ENCODE data around the gene CLEC4C.

- TF ChIP-seq EP300 (IDR thresholded peaks at IDR 0.05; ENCODE audit: low read depth) (no peak), POLR2AphosphoS5 (IDR thresholded peaks at IDR 0.05) (no peak), POLR2A (IDR thresholded peaks at IDR 0.05) (no peak)
- TF ChIP-seq, protein P1, sequence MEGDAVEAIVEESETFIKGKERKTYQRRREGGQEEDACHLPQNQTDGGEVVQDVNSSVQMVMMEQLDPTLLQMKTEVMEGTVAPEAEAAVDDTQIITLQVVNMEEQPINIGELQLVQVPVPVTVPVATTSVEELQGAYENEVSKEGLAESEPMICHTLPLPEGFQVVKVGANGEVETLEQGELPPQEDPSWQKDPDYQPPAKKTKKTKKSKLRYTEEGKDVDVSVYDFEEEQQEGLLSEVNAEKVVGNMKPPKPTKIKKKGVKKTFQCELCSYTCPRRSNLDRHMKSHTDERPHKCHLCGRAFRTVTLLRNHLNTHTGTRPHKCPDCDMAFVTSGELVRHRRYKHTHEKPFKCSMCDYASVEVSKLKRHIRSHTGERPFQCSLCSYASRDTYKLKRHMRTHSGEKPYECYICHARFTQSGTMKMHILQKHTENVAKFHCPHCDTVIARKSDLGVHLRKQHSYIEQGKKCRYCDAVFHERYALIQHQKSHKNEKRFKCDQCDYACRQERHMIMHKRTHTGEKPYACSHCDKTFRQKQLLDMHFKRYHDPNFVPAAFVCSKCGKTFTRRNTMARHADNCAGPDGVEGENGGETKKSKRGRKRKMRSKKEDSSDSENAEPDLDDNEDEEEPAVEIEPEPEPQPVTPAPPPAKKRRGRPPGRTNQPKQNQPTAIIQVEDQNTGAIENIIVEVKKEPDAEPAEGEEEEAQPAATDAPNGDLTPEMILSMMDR (IDR thresholded peaks at IDR 0.05) = no peak
These were observed 37.1 kb downstream of the CLEC4C start for GRCh38 chr12:7709969-7710675.

Data from transverse colon (tissue), 4 donors.